ENCODE measurements around the gene LRPAP1. TPM values are rescaled to one million over a fixed set of nuclear protein-coding genes. Genes with fewer than 3 reads are reported as not detected.

The LRPAP1 gene
- total RNA-seq, 4 donors from 2014 or later: 67.5 to 187 (median 137) TPM

DNA sequence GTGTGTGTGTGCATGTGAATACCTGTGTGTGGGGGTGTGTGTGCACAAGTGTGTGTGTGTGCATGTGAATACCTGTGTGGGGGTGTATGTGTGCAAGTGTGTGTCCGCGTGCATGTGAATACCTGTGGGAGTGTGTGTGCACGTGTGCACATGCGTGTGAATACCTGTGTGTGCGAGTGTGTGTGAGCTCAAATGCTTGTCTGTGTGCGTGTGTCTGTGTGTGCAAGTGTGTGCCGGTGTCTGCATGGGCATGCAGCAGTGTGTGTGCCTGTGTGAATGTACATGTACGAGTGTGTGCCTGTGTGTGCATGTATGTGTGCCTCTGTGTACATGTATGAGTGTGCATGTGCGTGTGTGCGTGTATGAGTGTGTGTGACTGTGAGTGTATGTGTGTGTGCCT, 64.1 kb downstream of the LRPAP1 start:
- TF ChIP-seq, protein P1, sequence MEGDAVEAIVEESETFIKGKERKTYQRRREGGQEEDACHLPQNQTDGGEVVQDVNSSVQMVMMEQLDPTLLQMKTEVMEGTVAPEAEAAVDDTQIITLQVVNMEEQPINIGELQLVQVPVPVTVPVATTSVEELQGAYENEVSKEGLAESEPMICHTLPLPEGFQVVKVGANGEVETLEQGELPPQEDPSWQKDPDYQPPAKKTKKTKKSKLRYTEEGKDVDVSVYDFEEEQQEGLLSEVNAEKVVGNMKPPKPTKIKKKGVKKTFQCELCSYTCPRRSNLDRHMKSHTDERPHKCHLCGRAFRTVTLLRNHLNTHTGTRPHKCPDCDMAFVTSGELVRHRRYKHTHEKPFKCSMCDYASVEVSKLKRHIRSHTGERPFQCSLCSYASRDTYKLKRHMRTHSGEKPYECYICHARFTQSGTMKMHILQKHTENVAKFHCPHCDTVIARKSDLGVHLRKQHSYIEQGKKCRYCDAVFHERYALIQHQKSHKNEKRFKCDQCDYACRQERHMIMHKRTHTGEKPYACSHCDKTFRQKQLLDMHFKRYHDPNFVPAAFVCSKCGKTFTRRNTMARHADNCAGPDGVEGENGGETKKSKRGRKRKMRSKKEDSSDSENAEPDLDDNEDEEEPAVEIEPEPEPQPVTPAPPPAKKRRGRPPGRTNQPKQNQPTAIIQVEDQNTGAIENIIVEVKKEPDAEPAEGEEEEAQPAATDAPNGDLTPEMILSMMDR (IDR thresholded peaks at IDR 0.05; ENCODE audit: low read depth): no peak

DNA sequence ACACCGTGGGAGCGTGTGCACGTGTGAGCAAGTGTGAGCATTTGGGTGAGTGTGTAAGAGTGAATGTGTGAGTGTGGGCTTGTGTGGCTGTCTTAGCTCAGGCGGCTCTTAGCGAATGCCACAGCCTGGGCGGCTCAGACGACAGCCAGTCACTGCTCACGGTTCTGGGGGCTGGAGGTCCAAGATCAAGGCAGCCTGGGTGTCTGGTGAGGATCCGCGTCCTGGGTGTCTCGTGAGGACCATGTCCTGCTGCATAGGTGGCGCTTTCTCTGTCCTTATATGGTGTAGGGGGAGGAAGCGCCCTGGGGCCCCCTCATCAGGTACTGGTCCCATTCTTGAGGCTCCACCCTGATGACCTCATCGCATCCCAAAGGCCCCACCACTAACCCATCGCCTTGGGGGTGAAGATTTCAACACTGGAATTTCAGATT, 64.6 kb downstream of the LRPAP1 start:
- TF ChIP-seq, protein P1 (IDR thresholded peaks at IDR 0.05; ENCODE audit: low read depth): no peak

DNA sequence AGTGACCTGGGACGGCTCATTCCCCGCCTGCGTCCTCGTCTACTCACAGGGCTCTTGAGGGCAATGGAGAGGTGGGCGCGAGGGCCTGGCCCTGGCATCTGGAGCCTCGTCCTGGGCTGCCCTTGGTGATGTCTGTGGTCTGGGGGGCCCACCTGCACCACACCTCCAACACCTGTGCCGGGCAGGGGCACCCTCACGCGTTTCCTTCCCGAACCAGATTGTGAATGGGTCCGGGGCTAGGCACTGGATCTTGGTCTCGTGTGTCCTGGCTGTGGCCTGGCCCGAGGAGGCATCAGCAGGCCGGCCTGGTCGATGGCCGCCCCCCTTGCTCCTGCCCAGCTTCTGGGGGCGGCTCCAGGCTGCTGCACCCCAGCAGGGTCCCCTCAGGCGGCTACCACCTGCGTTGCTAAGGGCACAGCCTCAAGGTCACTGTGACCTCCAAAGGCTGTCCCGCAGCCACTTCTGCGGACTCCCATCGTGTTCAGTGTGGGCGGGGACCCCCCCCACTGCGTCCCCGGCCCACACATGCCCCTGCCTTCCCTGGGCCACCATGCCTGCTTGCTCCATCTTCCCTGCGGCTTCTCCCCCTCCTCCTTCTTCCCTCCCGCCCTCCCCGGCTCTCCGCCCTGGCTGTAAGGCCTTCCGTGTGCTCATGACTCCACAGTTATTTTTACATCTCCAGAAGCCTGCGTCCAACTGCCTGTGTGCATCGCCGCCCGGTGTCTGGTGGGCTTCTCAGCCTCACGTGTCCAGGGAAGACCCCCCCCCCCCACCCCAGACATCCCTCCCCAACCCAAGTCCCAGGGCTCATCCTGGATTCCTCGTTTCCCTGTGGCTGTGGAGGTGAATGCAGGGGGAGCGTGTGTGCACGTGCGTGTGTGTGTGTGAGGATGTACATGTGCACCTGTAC, 65.3 kb downstream of the LRPAP1 start:
- TF ChIP-seq, protein P1 (IDR thresholded peaks at IDR 0.05; ENCODE audit: low read depth): no peak

DNA sequence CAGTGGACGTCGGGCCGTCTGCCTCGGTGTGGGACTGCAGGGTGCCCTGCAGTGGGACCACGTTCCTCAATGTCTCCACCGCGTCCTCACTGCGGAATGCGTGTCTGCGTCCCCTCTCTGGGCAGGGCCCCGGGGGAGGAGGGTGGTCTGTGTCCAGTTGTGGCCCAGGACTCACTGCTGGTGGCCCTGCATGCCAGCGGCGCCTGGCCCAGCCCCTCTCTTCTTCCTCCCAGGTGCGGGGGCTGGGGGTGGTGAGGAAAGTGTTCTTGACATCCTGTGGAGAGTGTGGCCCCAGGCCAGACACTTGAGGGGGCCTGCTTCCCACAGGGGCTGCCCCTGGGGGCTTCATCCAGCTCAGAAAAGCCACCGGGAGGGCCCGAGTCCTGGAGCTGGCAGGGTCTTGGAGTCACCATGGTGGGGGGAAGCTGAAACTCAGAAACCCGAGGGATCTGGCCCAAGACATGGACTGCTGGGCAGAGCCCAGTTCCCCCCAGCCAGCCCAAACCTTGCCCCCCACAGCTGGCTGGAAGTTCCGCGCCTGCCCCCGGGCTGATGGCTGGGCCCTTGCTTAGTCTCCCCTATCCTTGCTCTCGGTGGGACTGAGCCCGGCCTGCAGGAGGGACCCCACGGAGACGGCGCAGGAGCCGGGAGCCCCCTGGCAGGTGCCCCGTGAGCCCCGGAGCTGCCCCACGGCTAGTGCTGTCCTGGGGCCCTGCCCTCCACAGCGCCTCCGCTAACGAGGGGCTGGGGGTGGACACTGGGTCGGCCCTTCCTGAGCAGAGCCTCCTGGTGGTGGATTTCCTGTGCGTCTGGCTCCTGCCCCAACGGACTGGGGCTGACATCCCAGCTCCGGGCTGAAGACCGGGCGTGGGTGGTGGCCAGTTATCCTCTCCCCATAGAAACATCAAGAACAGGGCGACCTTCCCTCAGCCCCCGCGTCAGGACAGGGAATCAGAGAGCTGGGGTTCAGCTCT, 66.2 kb downstream of the LRPAP1 start:
- TF ChIP-seq, protein P1 (IDR thresholded peaks at IDR 0.05; ENCODE audit: low read depth): no peak

DNA sequence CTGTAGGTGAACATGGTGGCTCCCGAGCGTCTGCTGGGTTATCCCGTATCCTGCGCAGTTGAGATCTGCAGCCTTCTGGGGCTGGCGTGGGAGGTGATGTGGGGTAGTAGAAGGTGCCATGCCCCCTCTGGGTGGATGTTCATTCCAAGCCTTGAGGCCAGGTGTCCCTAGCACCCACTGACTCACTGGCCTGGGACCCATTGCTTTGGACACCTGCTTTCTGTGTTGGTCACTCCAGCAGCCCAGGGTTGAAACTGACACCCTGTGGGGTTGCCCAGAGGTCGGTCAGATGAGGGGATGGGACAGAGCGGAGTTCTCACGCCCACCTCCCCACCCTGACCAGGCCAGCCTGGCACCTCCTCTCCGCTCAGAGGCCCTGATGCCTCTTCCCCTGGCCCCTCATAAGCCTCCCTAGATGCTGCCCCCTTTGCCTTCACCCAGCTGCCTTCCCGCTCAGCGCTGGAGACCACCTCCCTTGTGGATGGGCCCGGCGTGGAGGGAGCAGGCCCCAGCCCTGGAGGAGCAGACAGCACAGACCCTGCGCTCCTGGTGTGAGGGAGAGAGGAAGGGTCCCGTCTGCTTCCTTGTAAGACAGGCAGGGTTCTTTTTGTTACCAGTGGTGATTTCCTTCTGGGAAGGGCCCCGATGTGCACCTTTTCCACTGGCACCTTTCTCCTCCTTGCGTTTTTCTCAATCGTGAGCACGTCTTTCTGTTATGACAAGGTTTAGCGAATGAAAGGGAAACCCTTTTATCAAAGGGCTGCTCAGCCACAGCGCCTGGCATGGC, 67.1 kb downstream of the LRPAP1 start:
- TF ChIP-seq, protein P1 (IDR thresholded peaks at IDR 0.05; ENCODE audit: low read depth): no peak

DNA sequence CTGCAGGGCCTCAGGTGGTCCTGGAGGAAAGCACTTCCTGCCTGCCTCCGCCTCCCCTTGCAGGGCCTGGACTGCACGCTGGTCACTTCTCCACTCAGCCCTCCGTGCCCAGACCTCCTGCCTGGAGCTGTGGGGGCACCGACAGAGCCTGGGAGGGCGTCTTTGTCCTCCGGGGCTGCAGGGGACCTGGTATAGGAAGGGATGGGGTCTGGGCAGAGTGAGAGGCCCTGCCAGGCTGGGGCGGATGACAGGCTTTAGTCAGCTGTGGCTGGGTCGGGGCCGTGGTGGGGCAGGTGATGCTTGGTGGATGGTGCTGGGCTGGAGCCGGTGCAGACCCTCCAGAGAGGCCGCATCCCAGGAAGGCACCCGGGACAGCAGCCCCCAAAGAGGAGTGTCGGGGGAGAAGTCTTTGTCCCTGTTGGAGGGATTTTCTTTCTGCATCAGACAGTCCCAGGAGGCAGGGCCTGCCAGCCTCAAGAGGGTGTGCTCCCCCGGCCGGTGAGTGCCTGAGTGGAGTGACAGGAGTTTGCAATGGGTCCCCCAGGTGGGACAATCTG, 67.8 kb downstream of the LRPAP1 start:
- TF ChIP-seq, protein P1 (IDR thresholded peaks at IDR 0.05; ENCODE audit: low read depth): no peak

All from subcutaneous adipose tissue (tissue), 4 donors.